Lung microvascular endothelial cell (primary cell): Measurements from ENCODE around the gene IQSEC1. TPM values are rescaled to one million over a fixed set of nuclear protein-coding genes. Genes with fewer than 3 reads are reported as not detected.

ENCODE experiments used
- DNase-seq, 2 donors: peaks; one replicate each; pipeline versions ENCODE4 v3.0.0 to v3.0.0-alpha.2; 2010; ENCODE audit warnings: low read depth in 2 of 2
- total RNA-seq: library from RNA; depleted of rRNA; stranded (reverse); fragments of >200 nt; gene quantifications from 2 replicates; pipeline ENCODE4 v1.2.1, GENCODE V29; 2014

IQSEC1 gene
- total RNA-seq, 1 donor from 2014 or later, result 63.7 TPM

DNA sequence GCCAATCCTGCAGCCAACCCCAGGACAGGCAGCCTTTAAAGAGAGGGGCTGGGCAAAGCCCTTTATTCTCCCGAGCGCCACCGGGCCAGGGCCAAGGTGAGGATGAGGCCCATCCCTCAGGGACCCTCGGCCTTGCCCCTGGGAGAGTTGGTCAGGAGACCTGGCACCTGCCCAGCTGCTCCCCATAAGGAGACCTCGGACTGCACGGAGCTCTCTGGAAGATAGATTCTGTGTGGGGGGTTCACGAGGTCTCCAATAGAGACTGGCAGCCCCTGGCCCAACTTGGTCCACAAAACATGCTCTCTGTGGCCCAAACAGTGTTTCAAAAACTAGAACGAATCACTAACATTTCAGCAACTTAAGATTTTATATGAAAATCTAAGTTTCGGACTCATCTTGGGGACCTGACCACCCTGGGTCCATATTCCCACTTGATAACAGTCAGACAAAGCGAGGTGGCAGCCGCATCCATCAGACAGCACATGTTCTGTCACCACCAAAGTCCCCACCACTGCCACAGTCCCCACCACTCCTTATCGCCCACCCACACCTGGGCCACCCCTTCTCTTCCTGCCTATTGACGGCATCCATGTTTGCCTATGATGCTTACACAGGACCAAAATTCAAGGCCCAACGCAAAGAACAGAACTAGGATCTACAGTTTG lies 117.4 kb downstream of the IQSEC1 start:
- no peak for DNase-seq

DNA sequence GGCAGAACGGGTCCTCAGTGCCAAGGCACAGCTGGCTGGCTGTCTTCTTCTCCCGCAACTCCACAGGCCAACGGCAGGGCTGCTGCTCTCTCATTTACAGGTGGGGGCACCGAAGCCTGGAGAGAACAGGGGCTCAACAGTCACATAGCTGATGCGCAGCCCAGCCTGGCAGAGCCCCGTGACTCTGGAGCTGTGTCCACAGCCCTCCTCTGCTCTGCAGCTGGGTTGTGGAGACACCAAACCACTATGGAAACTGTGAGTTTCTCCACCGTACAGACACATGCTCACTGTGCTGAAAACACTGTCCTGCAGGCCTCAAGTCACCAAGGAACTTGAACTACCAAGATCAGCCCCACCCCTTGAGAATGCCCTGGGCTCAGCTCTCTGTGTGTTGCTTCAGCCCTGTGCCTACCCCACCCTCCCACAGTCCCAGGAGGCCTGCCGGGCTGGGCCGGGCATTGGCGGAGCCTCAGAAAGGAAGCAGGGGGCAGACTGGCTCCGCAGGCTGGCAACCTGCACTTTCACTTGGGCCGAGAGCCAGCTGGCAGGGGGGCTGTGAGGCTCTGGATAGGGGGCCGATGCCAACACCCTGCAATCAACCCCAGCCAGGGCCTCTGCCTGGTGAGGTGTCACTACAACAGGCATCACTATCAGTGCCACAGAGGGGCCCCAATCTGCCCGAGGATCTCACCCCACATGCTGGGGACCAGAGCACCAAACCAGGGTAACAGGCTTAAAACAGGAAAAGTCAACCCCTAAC lies 118.2 kb downstream of the IQSEC1 start:
- DNase-seq, result peak; percentile 24 to 54

DNA sequence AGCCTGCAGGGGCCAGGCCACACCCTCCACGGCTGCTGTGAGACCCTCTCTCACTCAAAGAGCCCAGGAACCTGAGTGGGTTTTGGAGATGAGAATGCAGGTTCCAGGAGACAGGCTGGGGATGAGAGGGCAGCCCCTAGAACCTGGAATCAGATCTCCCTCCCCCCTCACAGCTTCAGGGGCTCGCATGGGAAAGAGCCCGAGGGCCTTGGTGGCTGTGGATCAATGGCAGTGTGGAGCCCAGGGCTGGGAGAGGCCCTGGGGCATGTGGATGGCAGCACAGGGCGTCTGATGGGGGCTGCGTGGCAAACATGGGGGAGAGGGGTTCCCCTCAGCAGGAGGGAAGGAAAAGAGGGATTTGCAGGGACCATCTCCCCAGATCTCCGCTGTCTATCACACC lies 119.0 kb downstream of the IQSEC1 start:
- no peak for DNase-seq

DNA sequence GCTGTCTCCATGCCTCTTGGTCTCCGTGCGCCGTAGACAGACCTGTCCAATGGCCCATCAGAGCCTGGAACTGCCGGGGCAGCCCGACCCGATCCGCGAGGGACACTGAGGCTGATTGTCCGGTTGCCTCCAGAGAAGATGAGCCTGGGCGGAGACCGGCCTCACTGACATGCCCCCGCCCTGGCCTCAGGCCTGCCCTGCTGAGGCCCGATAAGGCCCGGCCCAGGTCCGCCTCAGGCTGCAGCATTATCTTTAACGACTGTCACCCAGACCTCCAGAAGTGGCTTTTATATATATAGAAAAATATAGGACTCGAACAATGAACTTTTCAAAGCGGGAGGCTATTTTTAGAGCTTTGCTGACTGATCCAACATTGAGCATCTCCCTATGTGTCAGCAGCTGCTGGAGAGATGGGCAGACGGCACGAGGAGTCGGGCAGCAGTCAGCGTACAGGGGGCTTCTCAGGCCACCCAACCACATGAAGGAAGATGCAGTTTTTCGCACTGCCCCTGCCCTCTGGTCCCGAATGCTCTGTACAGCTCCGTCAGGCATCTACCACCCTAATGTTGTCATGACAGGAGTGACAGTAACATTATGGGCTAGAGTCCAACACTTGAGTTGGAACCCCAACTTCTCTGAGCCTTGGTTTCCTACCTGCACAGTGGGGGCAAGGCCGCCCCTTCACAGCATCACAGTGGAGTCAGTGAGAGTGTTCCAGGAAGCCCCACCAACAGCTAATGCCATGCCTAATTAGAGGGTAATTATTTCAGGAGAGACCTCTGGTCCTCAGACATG lies 119.8 kb downstream of the IQSEC1 start:
- DNase-seq, result no peak

DNA sequence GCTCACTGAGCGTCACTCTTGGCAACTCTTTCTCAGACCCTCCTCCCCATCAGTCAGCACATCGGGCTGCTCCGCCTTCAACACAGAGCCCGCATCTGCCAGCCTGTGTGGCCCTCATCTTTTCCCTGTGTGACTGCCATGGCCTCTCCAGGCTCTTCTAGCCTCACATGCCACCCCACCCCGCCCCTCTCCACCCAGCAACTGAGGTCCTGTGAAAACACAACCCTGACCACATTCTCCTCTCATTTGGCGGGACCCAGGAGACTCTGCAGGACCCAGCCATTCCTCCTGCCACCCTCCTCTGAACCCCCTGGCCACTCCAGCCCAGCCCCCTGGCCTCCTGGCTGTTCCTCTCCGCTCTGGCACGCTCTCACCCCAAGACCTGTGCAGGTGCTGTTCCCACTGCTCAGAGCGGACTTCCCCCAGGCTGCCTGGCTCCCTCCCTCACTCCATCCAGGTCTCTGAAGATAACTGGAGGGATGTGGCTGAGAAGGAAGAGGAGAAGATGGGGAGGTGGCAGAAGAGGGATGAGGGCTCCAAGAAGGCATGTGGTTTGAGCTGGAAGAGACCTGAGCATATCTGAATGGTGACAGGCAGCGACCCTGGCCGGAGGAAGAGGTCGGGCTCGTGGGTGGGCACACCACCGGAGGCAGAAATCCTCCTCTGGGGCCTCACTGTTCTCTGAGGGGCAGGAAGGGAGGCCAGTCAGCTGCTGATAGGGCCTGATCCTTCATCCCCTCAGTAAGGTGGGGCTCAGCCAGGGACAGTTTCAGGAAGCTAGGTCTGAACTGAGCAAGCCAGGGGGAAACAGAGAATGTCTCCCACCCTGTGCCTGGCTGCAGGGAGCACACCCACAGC lies 120.7 kb downstream of the IQSEC1 start:
- DNase-seq, result no peak

GRCh38 chr3:12948891-12949711 lies 124.1 kb downstream of the IQSEC1 start:
- peak; percentile 40 to 52 for DNase-seq

DNA sequence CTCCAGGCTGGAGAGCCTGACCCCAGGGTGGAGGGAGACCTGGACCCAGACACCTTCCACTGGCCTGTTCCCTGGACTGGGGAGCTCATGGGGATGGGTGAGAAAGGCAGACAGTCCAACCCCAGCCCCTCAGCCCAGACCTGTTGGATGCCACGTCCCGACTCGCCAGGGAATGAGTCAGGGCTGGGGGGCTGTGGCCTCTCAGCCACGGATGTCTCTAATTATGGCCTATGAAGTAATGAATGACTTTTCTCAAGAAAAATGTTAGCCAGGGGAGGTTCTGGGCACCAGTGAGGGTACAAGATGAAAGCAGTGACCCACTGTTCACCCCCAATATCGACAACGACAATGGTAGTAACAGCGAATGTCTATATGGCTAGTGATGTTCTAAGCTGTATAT lies 124.9 kb downstream of the IQSEC1 start:
- peak in 1 of 2 donors; percentile 36 for DNase-seq

DNA sequence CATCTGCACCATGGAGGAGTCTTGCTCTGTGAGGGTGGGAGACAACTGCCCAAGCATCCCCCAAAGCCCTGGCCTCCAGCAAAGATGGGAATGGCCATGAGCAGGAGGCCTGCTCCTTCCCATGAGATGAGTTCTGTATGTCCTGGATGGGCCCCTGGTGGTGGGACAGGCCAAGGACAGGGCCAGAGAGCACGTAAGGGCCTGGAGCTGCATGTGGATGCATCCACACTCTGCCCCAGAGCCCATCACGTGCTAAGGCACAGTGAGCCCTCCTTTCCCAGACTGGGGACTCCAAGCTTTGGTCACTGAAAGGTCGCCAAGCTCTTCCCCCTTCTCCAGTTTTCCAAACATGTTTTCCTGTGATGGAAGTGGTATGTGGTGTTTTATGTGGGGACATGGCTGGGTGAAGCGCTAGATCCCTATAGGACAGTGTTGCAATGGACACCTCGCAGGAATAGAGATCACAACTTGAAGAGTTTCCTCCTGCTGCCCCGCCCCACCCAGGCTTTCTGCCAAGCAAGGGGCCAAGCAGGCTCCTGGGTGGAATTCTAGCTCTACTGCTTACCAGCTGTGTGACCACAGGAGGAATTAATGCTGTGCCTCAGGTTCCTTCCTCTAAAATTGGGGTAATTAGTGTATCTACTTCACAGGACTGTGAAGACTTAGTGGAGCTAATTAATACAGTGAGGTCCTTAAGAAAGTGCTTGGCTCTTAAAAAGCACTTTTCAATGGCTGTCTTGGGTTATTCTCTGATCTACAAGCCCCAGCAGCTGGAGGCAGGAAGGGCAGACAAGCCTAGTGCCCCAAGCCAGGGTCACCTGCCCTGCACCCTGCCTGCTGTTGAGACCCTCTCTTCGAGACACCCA lies 125.5 kb downstream of the IQSEC1 start:
- peak; percentile 30 to 62 for DNase-seq

- no peak for DNase-seq
These were observed 126.4 kb downstream of the IQSEC1 start for GRCh38 chr3:12946649-12947316.

- DNase-seq, result no peak
These were observed 127.0 kb downstream of the IQSEC1 start for GRCh38 chr3:12946251-12946648.

GRCh38 chr3:12944849-12945248 lies 128.4 kb downstream of the IQSEC1 start:
- no peak for DNase-seq

- DNase-seq, result no peak
These were observed 128.8 kb downstream of the IQSEC1 start for GRCh38 chr3:12944413-12944812.

DNA sequence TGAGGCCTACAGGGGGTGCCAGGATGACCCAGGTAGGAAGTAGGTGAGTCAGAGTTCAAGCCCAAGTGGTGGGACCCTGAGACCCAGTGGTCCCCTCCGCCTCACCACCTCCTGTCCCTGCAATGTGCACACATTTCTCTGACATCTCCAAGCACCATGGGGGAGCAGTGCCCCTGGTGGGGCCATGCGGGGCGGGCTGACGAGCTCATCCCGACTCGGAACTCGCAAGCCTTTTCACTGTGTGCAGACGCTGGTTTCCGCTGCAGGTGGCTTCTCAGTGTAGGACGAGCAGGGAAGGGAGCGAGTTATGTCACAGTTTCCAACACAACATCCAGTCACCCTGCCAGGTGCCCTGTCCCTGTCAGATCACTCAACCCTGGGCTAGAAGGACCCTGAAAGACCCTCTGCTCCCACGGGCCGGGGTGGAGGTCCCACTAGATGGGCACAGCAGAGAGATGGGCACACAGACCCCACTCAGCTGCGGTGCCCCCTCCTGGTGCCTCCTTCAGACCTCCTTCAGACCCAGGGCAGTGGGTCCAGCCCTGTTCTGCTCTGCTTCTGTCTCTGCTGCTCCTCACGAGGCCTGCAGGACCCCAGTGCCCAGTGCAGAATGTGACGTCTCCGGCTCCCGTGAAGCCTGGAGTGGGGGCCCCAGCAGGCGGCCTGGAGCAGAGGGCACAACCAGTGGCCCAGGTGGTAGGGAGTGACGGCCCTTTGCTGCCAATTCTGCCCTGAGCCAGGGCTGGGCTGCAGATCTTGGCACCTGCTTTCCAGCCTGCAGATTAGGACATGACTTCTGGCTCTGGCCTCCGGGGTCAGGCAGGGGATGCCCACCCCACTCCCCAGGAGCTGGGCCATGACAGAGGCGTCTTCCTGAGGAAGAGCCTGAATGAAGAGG lies 129.9 kb downstream of the IQSEC1 start:
- DNase-seq, result peak in 1 of 2 donors; percentile 27

DNA sequence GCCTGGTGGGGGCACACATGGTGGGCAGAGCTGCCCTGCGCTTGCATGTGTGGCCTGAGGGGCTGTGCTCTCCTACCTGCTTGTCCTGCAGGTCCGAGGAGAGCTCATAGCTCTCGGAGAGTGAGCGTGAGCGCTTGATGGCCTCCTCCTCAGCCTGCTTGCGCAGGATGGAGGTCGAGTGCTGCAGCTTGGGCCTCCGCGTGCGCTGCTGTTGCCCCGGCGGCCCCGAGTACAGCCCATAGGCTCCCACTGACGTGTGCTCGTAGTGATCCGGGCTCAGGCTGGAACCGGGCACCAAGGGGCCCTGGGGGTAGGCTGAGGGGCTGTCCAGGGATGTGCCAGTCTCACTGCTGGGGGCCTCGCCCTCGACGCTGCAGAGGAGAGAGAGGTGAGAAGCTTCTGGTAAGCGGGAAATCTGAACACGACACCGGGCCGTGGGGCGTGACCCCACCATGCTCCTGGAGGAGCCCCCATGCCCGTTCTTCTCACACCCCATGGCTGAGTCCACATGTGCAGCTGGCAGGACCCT lies 131.7 kb downstream of the IQSEC1 start:
- no peak for DNase-seq

- no peak for DNase-seq
These were observed 132.4 kb downstream of the IQSEC1 start for GRCh38 chr3:12940854-12941253.

GRCh38 chr3:12939137-12939536 lies 134.1 kb downstream of the IQSEC1 start:
- DNase-seq, result no peak

- DNase-seq, result peak in 1 of 2 donors; percentile 29
These were observed 134.9 kb downstream of the IQSEC1 start for GRCh38 chr3:12938258-12938711.
